Stimulated activated CD4-positive, alpha-beta T cell treated with anti-CD3 and anti-CD28 coated beads, TNF-alpha, amount 100 ng/mL, for 4 hours (primary cell): Measurements from ENCODE around the gene TMEM176B.
"Not testable (repeated sequence)": the region's sequence is repeated elsewhere in the genome, so short reads cannot be mapped to it uniquely, and the experiment has no call there.

Source experiments
- DNase-seq, 3 experiments: peaks; one replicate each; pipeline ENCODE4 v3.0.0-alpha.2; 2020; ENCODE audit warnings: low read depth in 3 of 3

Gene TMEM176B

DNA sequence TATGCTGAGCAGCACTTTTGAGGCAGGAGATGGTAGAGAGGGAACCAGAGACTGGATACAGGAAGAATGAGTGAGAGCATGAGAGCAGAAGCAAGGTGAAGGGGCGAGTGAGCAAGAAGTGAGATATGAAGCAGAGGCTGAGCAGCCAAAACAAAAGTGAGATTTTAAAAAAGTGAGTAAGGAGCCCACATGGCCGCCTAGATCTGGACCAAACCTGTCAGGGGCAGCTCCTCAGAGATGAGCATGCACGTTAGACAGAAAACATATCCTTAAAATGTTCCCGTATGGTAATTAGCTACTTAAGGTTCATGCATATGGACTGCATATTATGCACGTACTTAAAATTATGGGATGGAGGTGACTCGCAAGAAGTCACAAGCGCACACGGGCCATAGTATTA is 22.9 kb upstream of the TMEM176B start:
- no peak for DNase-seq

GRCh38 chr7:150820578-150821198 is 20.5 kb upstream of the TMEM176B start:
- no peak for DNase-seq

DNA sequence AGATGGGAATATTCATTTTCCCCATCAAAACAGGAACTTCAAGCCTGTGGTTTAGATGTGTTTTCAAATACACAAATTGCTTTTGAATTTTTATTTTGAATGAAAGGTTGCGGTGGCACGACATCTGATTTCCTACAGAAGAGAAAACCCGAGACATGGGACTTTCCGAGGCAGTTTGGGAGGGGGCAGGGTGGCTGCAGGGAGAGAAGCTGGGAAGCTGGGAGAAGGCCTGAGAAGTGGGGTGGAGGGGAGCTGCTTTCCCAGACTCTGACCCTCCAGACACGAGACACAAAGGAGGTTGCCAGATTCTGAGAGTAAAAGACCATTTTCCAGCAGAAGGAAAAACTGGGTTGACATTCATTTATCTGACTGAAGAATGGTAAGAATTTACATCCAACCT is 20.0 kb upstream of the TMEM176B start:
- DNase-seq = no peak

- DNase-seq = no peak
Observed at GRCh38 chr7:150818971-150819370, 18.8 kb upstream of the TMEM176B start.

GRCh38 chr7:150814328-150815001 is 14.3 kb upstream of the TMEM176B start:
- no peak for DNase-seq

- not testable (repeated sequence) for DNase-seq
Observed at GRCh38 chr7:150807616-150808438, 7.7 kb upstream of the TMEM176B start.

DNA sequence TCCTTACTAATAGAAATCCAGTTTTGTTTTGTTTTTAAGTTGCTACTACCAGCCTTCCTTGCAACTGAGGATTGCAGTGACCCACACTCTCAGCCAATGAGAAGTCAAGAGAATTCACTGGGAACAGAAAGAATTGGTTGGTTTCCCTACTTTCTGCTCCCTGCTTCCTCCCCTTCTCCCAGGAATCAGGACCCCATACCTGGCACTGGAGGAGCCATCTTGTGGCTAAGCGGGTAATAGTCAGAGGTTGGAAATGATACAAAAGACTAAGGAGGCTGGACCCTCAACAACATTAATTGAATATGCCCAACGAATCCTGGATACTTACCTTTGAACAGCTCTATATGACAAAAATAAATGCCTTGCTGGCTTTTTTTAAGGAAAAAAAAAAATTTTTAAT is 6.7 kb upstream of the TMEM176B start:
- DNase-seq = no peak

DNA sequence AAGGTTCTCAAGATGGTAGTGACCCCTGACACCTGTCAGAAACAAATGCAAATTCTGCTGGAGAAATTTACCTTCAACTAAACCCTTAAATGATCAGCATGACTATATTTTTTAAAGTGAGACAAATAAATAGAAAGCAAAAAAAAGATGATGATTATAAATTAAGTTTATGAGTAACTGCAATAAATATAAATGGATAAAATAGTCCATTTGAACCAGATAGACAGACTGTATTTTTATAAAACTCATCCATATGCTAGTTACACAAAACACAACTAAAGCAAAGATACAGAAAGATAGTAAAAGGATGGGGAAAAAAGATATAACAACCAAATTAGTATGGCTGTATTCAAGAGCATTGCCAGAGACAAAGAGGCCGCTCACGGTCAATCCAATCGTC is 6.3 kb upstream of the TMEM176B start:
- DNase-seq = no peak

DNA sequence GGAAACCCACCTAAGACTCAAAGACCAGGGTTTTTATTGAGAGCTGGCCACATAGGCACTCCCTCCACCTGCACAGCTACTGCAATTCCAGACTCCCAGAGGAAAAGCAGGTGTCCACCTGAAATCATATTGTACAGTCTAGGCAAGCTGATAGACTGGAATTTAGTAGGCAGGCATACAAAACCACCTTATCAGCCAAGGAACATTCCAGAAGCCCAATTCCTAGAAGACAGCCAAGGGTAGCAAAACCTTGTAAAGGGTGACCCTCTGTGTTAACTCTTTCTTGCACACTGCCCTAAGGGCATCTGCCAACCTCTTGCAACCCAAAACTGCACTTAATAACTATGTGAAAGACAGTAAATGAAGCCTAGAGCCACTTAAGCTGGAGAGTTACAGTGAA is 5.7 kb upstream of the TMEM176B start:
- DNase-seq = no peak

GRCh38 chr7:150804802-150805201 is 4.6 kb upstream of the TMEM176B start:
- DNase-seq = no peak

DNA sequence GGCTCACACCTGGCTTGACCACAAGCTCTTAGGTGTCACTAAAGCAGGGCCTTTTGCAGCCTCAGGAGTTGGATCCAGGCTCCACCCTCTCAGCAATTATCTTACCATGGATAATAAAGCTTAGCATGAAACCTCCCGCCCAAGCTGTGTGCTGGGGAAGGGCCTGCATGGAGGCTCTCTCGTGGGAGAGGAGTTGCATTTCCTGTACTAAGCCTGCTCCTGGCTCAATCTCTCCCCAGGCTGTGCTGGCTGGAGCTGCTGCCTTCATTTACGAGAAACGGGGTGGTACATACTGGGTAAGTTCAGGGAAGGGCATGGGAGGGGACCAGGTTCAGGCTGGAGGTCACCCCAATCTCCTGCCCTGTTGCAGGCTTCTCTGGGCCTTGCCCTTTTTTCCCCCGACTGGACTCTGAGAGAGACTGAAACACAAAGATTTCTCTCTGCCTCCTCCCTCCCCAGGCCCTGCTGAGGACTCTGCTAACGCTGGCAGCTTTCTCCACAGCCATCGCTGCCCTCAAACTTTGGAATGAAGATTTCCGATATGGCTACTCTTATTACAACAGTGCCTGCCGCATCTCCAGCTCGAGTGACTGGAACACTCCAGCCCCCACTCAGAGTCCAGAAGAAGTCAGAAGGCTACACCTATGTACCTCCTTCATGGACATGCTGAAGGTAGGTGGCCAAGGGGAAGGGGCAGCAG is 3.1 kb upstream of the TMEM176B start:
- DNase-seq = no peak

DNA sequence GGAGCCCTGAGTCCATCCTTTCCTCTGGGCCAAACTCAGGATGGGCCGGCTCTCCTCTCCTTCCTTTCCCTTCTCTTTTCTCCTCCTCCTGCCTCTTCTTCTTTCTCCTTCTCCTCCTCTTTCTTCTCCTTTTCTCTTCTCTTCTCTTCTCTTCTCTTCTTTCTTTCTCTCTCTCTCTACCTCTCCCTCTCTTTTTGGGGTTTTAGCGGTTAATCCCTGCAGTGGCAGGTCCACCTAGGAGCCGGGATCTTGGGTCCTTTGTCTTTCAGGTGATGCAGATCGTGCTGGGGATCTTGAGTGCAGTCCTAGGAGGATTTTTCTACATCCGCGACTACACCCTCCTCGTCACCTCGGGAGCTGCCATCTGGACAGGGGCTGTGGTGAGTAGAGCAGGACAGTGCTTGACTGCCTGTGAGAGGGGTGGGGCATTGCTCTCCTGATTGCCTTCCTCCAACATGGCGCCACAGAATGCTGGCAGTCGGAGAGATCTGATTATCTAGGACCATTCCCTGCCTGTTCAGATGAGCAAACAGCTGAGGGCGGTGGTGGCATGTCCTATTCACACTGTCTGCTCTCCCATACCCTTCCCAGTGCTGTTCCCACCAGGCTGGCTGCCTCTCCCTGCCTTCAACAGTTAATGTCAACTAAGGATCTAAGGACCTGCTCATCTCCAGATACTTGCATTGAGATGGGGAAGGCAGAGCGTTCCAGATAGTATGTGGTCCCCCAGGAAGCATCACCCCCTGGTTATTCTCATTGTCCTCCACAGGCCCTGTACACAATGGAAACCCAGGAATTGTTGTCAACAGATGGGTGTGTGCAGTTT is 2.0 kb upstream of the TMEM176B start:
- DNase-seq = no peak

- no peak for DNase-seq
Observed at GRCh38 chr7:150801242-150801945, 1.2 kb upstream of the TMEM176B start.

DNA sequence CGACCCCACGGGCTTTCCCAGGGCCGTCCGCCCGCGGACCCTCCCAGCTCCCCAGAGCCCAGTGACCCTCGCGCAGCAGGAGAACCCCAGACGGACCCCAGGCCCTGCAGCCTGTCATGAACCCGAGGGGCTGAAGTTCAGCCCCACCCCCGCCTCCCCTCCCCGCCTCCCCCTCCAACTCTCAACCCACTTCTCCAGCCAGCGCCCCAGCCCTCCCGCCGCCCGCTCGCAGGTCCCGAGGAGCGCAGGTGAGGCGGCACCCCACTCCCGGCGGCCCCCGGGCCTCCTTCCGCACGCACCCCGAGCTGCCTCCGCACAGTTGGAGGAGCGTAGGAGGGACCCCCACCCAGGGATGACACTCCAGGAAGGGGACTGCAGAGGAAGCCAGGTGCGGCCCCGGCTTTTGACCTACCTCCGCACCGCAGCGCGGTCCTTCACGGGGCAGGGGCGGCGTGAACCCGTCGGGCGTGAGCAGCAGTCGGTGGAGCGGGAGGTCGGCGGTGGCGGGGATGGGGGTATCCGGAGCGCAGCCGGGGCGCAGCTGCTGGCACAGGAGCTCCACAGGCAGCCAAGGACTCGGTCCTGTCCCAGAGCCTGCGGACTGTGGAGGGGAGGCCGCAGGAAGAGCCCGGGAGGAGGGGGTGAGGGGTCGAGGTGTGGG is 547 bp upstream of the TMEM176B start, which contains the start of gene TMEM176A:
TSS of gene TMEM176A (plus strand) at position 189 of the 661 bp plus-strand sequence. CDS start 782 bp downstream, outside the sequence.
- DNase-seq = no peak

GRCh38 chr7:150799156-150799555 is 1.0 kb downstream of the TMEM176B start:
- DNase-seq = no peak

GRCh38 chr7:150797661-150798060 is 2.5 kb downstream of the TMEM176B start:
- no peak for DNase-seq

GRCh38 chr7:150793569-150794238 is 6.5 kb downstream of the TMEM176B start:
- no peak for DNase-seq

- no peak for DNase-seq
Observed at GRCh38 chr7:150791746-150792452, 8.3 kb downstream of the TMEM176B start.

DNA sequence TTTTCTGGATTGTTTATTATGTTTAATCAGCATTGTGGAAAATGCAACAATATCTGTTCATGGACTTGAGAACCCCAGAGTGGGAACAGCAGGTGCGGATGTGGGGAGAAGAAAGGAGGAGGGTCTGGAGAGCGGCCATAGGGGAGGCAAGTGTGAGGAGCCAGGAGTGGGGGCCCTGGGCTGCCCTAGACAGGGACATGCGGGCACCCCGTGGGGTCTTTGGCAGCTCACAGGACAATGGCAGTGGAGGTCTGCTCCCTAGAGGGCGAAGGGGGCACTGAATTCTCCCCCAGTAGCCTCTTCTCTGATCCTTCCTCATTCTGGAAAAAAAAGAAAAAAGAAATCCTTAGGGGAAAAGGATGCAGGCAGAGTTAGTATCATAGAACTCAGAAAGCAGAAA is 8.9 kb downstream of the TMEM176B start:
- DNase-seq = no peak
